Measurements from ENCODE around the gene THOC5. TPM values are rescaled to one million over a fixed set of nuclear protein-coding genes. Genes with fewer than 3 reads are reported as not detected.
"Not testable (repeated sequence)": the region's sequence is repeated elsewhere in the genome, so short reads cannot be mapped to it uniquely, and the experiment has no call there.

Gene THOC5
- total and polyA plus RNA-seq, 7 experiments from 2014 or later, result 26.1 to 61.9 (median 46.3) TPM

DNA sequence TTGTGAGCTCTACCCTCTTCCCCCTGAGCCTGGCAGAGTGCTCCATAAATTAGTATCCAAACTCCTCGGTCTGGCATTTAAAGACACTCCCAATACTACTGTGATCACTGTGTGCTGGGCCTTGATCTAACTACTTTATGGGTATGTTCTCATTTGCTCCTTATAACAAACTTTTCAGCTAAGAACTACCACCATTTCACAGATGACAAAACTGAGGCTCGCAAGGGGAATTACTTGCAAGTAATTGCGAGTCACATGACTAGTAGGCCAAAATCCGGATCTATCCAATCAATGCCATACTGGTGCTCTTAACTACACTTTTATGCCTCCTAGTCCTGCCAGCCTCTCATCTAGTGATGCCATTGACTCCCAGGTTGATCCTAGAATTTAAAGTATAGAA, 3.6 kb downstream of the THOC5 start:
- no peak for ATAC-seq
- H3K4me1 ChIP-seq (ENCODE audit: control insufficient read depth in 2 of 2, insufficient read depth in 2 of 2, low read length in 2 of 2), result peaks cover 4 to 7% of the 10 kb centered on the region in 2 donors
- no peaks in the 10 kb centered on the region for H3K27me3 Mint-ChIP-seq
- no peaks in the 10 kb centered on the region for H3K9me3 ChIP-seq (ENCODE audit: control insufficient read depth in 2 of 3, low read length in 3 of 3)
- H3K36me3 ChIP-seq (ENCODE audit: control insufficient read depth in 2 of 3, insufficient read depth in 3 of 3, low read length in 3 of 3), result peaks cover 4 to 44% (median 8%) of the 10 kb centered on the region in 3 experiments
- peaks cover 10 to 34% (median 23%) of the 10 kb centered on the region in 5 donors for H3K36me3 Mint-ChIP-seq
- no peaks in the 10 kb centered on the region for H3K27me3 ChIP-seq (ENCODE audit: control insufficient read depth in 2 of 2, insufficient read depth in 2 of 2, low read length in 2 of 2)
- DNase-seq, result no peak
- ChIA-PET CTCF (no interaction called here), POLR2A (no interaction called here)
- H3K27ac ChIP-seq (ENCODE audit: low read depth, low read length), result no peak overlapping the region
- intact Hi-C loops (cut with micrococcal nuclease), result loop anchor here (5.0 kb wide), 2 partner anchors 278 to 283 kb away; partner anchors contain the start of genes EWSR1 (in 1 of the 2) and RHBDD3 (in 1 of the 2)
- H3K9me3 Mint-ChIP-seq, result no peaks in the 10 kb centered on the region
- H3K27ac Mint-ChIP-seq, result peak overlapping the region in 5 of 9 donors; percentile 0 to 73 (median 63)
- no peak overlapping the region for H3K4me3 ChIP-seq (ENCODE audit: low read length)
- no peak overlapping the region for H3K4me3 Mint-ChIP-seq
- peaks cover 12 to 42% (median 29%) of the 10 kb centered on the region in 7 donors for H3K4me1 Mint-ChIP-seq

GRCh38 chr22:29545045-29545444, 8.5 kb downstream of the THOC5 start:
- H3K27ac ChIP-seq (ENCODE audit: low read depth, low read length); H3K4me1 ChIP-seq (ENCODE audit: control insufficient read depth in 2 of 2, insufficient read depth in 2 of 2, low read length in 2 of 2); POLR2A ChIA-PET; ATAC-seq; intact Hi-C loops (cut with micrococcal nuclease); H3K9me3 Mint-ChIP-seq; DNase-seq; H3K27me3 ChIP-seq (ENCODE audit: control insufficient read depth in 2 of 2, insufficient read depth in 2 of 2, low read length in 2 of 2); H3K4me3 Mint-ChIP-seq; H3K4me3 ChIP-seq (ENCODE audit: low read length); H3K27me3 Mint-ChIP-seq; H3K9me3 ChIP-seq (ENCODE audit: control insufficient read depth in 2 of 3, low read length in 3 of 3); CTCF ChIA-PET: not testable (repeated sequence)
- Mint-ChIP-seq H3K4me1 (peaks cover 11 to 20% (median 14%) of the 10 kb centered on the region in 7 donors), H3K36me3 (peaks cover 17 to 63% (median 27%) of the 10 kb centered on the region in 5 donors), H3K27ac (peak overlapping the region in 2 of 9 donors; percentile 61 to 68)
- peaks cover 8 to 78% (median 13%) of the 10 kb centered on the region in 3 experiments for H3K36me3 ChIP-seq (ENCODE audit: control insufficient read depth in 2 of 3, insufficient read depth in 3 of 3, low read length in 3 of 3)

DNA sequence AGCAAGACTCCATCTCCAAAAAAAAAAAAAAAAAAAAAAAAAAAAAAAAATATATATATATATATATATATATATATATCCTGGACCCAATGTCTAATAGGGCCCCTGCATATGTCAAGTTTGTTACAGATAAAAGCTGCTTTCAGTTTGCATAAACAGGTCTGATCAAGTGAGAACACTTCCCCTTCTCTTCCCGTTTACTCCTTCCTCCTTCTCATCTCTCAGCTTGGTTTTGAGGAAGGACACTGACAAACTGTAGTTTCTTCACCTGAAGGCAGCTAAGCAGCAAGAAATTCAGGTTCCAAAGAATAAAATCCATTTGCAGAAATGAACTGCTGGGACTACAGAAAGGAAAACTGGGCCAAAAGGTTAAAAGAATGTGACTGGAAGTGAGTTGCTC, 11.7 kb downstream of the THOC5 start:
- Histone ChIP-seq H3K27ac (ENCODE audit: low read depth, low read length) (no peak overlapping the region), H3K9me3 (ENCODE audit: control insufficient read depth in 2 of 3, low read length in 3 of 3) (no peaks in the 10 kb centered on the region), H3K4me3 (ENCODE audit: low read length) (no peak overlapping the region), H3K36me3 (ENCODE audit: control insufficient read depth in 2 of 3, insufficient read depth in 3 of 3, low read length in 3 of 3) (peaks cover 0 to 83% (median 15%) of the 10 kb centered on the region in 3 experiments), H3K27me3 (ENCODE audit: control insufficient read depth in 2 of 2, insufficient read depth in 2 of 2, low read length in 2 of 2) (no peaks in the 10 kb centered on the region), H3K4me1 (ENCODE audit: control insufficient read depth in 2 of 2, insufficient read depth in 2 of 2, low read length in 2 of 2) (no peaks in the 10 kb centered on the region)
- Mint-ChIP-seq H3K4me1 (peaks cover 0 to 6% (median 4%) of the 10 kb centered on the region in 7 donors), H3K9me3 (peaks cover 0 to 1% (median 0%) of the 10 kb centered on the region in 11 donors), H3K4me3 (no peak overlapping the region), H3K27me3 (no peaks in the 10 kb centered on the region), H3K36me3 (peaks cover 9 to 53% (median 15%) of the 10 kb centered on the region in 5 donors), H3K27ac (no peak overlapping the region)
- CTCF ChIA-PET, result no interaction called here
- POLR2A ChIA-PET, result no interaction called here
- no peak for DNase-seq
- ATAC-seq, result no peak
- intact Hi-C loops (cut with micrococcal nuclease), result no loop called here

DNA sequence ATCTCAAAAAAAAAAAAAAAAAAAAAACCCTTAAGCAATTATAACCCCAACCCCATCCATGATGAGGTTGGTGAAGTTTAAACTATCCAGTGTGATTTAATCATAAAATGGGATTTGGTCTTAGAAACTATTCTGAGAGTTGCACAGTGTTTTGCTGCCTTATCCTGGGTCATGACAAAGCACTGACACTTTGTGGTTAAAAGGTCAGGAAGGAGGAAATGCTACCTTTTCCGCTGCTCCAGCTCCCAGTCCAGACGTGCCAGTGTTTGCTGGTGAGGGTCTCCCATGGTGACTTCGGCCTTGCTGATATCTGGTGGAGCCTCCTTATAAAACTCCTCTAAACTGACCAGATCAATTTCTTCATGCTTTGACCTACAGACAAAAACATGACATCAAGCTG, 14.5 kb downstream of the THOC5 start:
- H3K27ac ChIP-seq (ENCODE audit: low read depth, low read length), result no peak overlapping the region
- Mint-ChIP-seq H3K36me3 (peaks cover 14 to 57% (median 31%) of the 10 kb centered on the region in 5 donors), H3K27me3 (no peaks in the 10 kb centered on the region), H3K27ac (no peak overlapping the region), H3K9me3 (peaks cover 0 to 2% (median 0%) of the 10 kb centered on the region in 11 donors), H3K4me1 (peaks cover 0 to 5% (median 1%) of the 10 kb centered on the region in 7 donors), H3K4me3 (no peak overlapping the region)
- peaks cover 0 to 88% (median 29%) of the 10 kb centered on the region in 3 experiments for H3K36me3 ChIP-seq (ENCODE audit: control insufficient read depth in 2 of 3, insufficient read depth in 3 of 3, low read length in 3 of 3)
- POLR2A ChIA-PET, result no interaction called here
- H3K27me3 ChIP-seq (ENCODE audit: control insufficient read depth in 2 of 2, insufficient read depth in 2 of 2, low read length in 2 of 2), result no peaks in the 10 kb centered on the region
- H3K9me3 ChIP-seq (ENCODE audit: control insufficient read depth in 2 of 3, low read length in 3 of 3), result no peaks in the 10 kb centered on the region
- intact Hi-C loops (cut with micrococcal nuclease), result no loop called here
- DNase-seq, result no peak
- H3K4me3 ChIP-seq (ENCODE audit: low read length), result no peak overlapping the region
- H3K4me1 ChIP-seq (ENCODE audit: control insufficient read depth in 2 of 2, insufficient read depth in 2 of 2, low read length in 2 of 2), result no peaks in the 10 kb centered on the region
- CTCF ChIA-PET, result no interaction called here
- no peak for ATAC-seq

GRCh38 chr22:29536411-29536810, 17.1 kb downstream of the THOC5 start:
- intact Hi-C loops (cut with micrococcal nuclease), result no loop called here
- H3K4me1 ChIP-seq (ENCODE audit: control insufficient read depth in 2 of 2, insufficient read depth in 2 of 2, low read length in 2 of 2), result no peaks in the 10 kb centered on the region
- H3K27me3 ChIP-seq (ENCODE audit: control insufficient read depth in 2 of 2, insufficient read depth in 2 of 2, low read length in 2 of 2), result no peaks in the 10 kb centered on the region
- ChIA-PET CTCF (no interaction called here), POLR2A (no interaction called here)
- H3K36me3 ChIP-seq (ENCODE audit: control insufficient read depth in 2 of 3, insufficient read depth in 3 of 3, low read length in 3 of 3), result peaks cover 8 to 88% (median 40%) of the 10 kb centered on the region in 3 experiments
- H3K4me3 ChIP-seq (ENCODE audit: low read length), result no peak overlapping the region
- H3K9me3 ChIP-seq (ENCODE audit: control insufficient read depth in 2 of 3, low read length in 3 of 3), result no peaks in the 10 kb centered on the region
- no peaks in the 10 kb centered on the region for H3K27me3 Mint-ChIP-seq
- peak overlapping the region in 2 of 9 donors; percentile 38 to 55 for H3K27ac Mint-ChIP-seq
- no peak for DNase-seq
- H3K4me1 Mint-ChIP-seq, result peaks cover 0 to 10% (median 0%) of the 10 kb centered on the region in 7 donors
- peaks cover 16 to 61% (median 38%) of the 10 kb centered on the region in 5 donors for H3K36me3 Mint-ChIP-seq
- H3K9me3 Mint-ChIP-seq, result peaks cover 0 to 5% (median 0%) of the 10 kb centered on the region in 11 donors
- no peak overlapping the region for H3K4me3 Mint-ChIP-seq
- no peak for ATAC-seq
- H3K27ac ChIP-seq (ENCODE audit: low read depth, low read length), result no peak overlapping the region

DNA sequence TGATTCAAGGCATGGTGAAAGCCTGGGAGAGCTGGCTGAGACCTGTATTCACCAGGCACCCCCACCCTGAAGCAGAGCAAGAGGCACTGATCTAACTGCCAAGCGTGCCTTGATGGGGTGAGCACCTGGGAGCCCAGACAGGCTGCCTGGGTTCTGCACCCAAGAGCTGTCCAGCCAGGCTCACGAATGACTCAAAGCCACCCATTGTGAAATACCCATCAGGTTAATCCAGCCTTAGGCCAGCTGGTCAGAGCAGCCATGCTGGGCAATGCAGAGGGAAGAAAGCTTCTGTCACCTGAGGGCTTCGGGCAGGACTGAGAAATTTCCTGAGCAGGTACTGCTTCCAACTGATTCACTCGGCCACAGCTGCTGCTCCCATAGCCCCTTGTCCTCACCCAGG, 22.1 kb downstream of the THOC5 start:
- Histone ChIP-seq H3K9me3 (ENCODE audit: control insufficient read depth in 2 of 3, low read length in 3 of 3) (no peaks in the 10 kb centered on the region), H3K27me3 (ENCODE audit: control insufficient read depth in 2 of 2, insufficient read depth in 2 of 2, low read length in 2 of 2) (no peaks in the 10 kb centered on the region), H3K27ac (ENCODE audit: low read depth, low read length) (no peak overlapping the region), H3K36me3 (ENCODE audit: control insufficient read depth in 2 of 3, insufficient read depth in 3 of 3, low read length in 3 of 3) (peaks cover 22 to 89% (median 44%) of the 10 kb centered on the region in 3 experiments), H3K4me3 (ENCODE audit: low read length) (no peak overlapping the region), H3K4me1 (ENCODE audit: control insufficient read depth in 2 of 2, insufficient read depth in 2 of 2, low read length in 2 of 2) (no peaks in the 10 kb centered on the region)
- intact Hi-C loops (cut with micrococcal nuclease), result no loop called here
- CTCF ChIA-PET, result interaction anchor here (0.6 kb wide), 1 partner anchor 21 kb away, joined by 3 read pairs; no protein-coding TSS in a partner anchor
- ATAC-seq, result no peak
- H3K9me3 Mint-ChIP-seq, result peaks cover 0 to 5% (median 0%) of the 10 kb centered on the region in 11 donors
- POLR2A ChIA-PET, result no interaction called here
- DNase-seq, result no peak
- no peak overlapping the region for H3K27ac Mint-ChIP-seq
- no peaks in the 10 kb centered on the region for H3K27me3 Mint-ChIP-seq
- peaks cover 18 to 61% (median 37%) of the 10 kb centered on the region in 5 donors for H3K36me3 Mint-ChIP-seq
- H3K4me3 Mint-ChIP-seq, result no peak overlapping the region
- H3K4me1 Mint-ChIP-seq, result peaks cover 0 to 10% (median 0%) of the 10 kb centered on the region in 7 donors

DNA sequence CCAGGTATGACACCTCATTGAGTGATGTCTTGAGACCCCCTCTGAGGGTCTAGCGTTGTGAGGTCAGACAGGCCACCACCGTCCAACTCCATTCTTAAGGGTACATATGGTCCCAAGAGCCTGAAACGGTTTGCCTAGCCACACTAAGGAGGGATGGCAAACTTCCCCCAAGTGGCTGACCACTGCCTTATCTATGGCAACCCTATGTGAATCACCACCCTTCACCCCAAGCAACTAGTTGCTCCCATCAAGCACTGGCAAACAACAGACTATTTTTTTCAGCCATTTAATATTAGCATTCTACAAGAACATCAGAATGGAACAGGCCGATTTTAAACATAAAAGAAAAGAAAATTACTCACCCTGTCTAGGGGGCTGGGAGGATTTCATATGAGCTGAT, 22.8 kb downstream of the THOC5 start:
- Mint-ChIP-seq H3K27ac (no peak overlapping the region), H3K27me3 (no peaks in the 10 kb centered on the region), H3K4me1 (peaks cover 0 to 10% (median 0%) of the 10 kb centered on the region in 7 donors), H3K36me3 (peaks cover 19 to 60% (median 36%) of the 10 kb centered on the region in 5 donors), H3K9me3 (peaks cover 0 to 5% (median 0%) of the 10 kb centered on the region in 11 donors), H3K4me3 (no peak overlapping the region)
- ChIA-PET CTCF (interaction anchor here (0.6 kb wide), 2 partner anchors 20 to 95 kb away, joined by 3 read pairs; no protein-coding TSS in a partner anchor), POLR2A (no interaction called here)
- Histone ChIP-seq H3K27me3 (ENCODE audit: control insufficient read depth in 2 of 2, insufficient read depth in 2 of 2, low read length in 2 of 2) (no peaks in the 10 kb centered on the region), H3K4me3 (ENCODE audit: low read length) (no peak overlapping the region), H3K9me3 (ENCODE audit: control insufficient read depth in 2 of 3, low read length in 3 of 3) (no peaks in the 10 kb centered on the region), H3K36me3 (ENCODE audit: control insufficient read depth in 2 of 3, insufficient read depth in 3 of 3, low read length in 3 of 3) (peaks cover 24 to 89% (median 40%) of the 10 kb centered on the region in 3 experiments), H3K27ac (ENCODE audit: low read depth, low read length) (no peak overlapping the region), H3K4me1 (ENCODE audit: control insufficient read depth in 2 of 2, insufficient read depth in 2 of 2, low read length in 2 of 2) (no peaks in the 10 kb centered on the region)
- no peak for DNase-seq
- ATAC-seq, result no peak
- intact Hi-C loops (cut with micrococcal nuclease), result no loop called here

Measured in naive thymus-derived CD4-positive, alpha-beta T cell (primary cell).